Measurements from ENCODE around the gene RPRML.

DNA sequence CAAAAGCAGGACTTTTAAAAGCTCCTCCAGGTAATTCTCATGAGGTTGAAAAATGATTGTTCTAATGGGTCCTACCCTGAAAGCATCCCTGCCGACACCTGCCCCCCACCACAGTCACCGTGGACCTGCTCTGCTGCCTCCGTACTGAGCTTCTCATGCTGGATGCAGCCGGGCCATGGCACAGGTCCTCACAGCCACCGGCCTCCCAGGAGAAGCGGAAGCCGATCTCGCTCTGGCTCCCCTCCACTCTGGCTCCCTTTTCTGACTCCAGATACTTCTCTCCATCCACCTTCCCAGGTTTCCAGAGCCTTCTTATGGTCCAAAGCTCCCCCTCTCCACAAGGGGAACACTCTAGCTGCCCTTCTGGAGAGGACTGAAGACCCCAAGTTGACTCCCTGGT, 10.2 kb downstream of the RPRML start:
- TF ChIP-seq, protein P1, sequence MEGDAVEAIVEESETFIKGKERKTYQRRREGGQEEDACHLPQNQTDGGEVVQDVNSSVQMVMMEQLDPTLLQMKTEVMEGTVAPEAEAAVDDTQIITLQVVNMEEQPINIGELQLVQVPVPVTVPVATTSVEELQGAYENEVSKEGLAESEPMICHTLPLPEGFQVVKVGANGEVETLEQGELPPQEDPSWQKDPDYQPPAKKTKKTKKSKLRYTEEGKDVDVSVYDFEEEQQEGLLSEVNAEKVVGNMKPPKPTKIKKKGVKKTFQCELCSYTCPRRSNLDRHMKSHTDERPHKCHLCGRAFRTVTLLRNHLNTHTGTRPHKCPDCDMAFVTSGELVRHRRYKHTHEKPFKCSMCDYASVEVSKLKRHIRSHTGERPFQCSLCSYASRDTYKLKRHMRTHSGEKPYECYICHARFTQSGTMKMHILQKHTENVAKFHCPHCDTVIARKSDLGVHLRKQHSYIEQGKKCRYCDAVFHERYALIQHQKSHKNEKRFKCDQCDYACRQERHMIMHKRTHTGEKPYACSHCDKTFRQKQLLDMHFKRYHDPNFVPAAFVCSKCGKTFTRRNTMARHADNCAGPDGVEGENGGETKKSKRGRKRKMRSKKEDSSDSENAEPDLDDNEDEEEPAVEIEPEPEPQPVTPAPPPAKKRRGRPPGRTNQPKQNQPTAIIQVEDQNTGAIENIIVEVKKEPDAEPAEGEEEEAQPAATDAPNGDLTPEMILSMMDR (IDR thresholded peaks at IDR 0.05) = no peak
- TF ChIP-seq POLR2A (IDR thresholded peaks at IDR 0.05) = no peak
